Measurements from ENCODE around the gene TMEM98.
"Not testable (repeated sequence)": the region's sequence is repeated elsewhere in the genome, so short reads cannot be mapped to it uniquely, and the experiment has no call there.

- not testable (repeated sequence) for TF ChIP-seq CTCF (IDR thresholded peaks at IDR 0.05); ZFX (IDR thresholded peaks at IDR 0.05; ENCODE audit: borderline replicate concordance)
Observed at GRCh38 chr17:32923905-32924304, 4.0 kb upstream of the TMEM98 start.
